Sciatic nerve (tissue), 2 donors: Measurements from ENCODE around the gene CFAP57. TPM values are rescaled to one million over a fixed set of nuclear protein-coding genes. Genes with fewer than 3 reads are reported as not detected.
A peak's percentile ranks its signal among the peaks of the same experiment; 100 is the strongest.

Experiments
- ATAC-seq: fragments of 200-7000 bp; cut with Tn5 transposase; one replicate; pipeline ENCODE4 v1.9.1; 2020; ENCODE audit warnings: mild to moderate bottlenecking, moderate library complexity
- DNase-seq: peaks from one replicate; pipeline ENCODE4 v3.0.0-alpha.2; 2020; ENCODE audit warnings: low spot score
- intact Hi-C: fragments of 100-400 bp; cut with DNase I; formaldehyde crosslinking; loops from one replicate; pipeline ENCODE4 v1.14.2; 2022
- total RNA-seq: library from RNA; stranded (reverse); fragmentation: NEBNext Ultra II Directional; extraction: Animal tissue kit (Norgen Biotek cat#: 25700); gene quantifications from one replicate; pipeline ENCODE4 v1.2.1, GENCODE V29; 2021
- donor health status: DM: no; HTN: no; CAD: no.
- donor health status: DM: no; HTN: no; CAD: no.

CFAP57 gene
- total RNA-seq, 1 donor from 2014 or later = 0.31 TPM

- ATAC-seq (no peak), DNase-seq (no peak)
- intact Hi-C loops = no loop called here
Observed at GRCh38 chr1:43217747-43218146, 45.6 kb downstream of the CFAP57 start.

GRCh38 chr1:43220905-43221778 lies 49.0 kb downstream of the CFAP57 start:
- intact Hi-C loops = no loop called here
- peak; percentile 59 for ATAC-seq

GRCh38 chr1:43221797-43222196 lies 49.7 kb downstream of the CFAP57 start:
- DNase-seq (no peak), ATAC-seq (no peak)
- intact Hi-C loops = no loop called here

More at GRCh38 chr1:43220905-43221778, 49.0 kb downstream of the CFAP57 start:
- DNase-seq = no peak

- DNase-seq (no peak), ATAC-seq (no peak)
- intact Hi-C loops = no loop called here
Observed at GRCh38 chr1:43222879-43223278, 50.7 kb downstream of the CFAP57 start.

- ATAC-seq = no peak
- intact Hi-C loops = loop anchor here (5.0 kb wide), 1 partner anchor 187 kb away; no protein-coding TSS in a partner anchor
Observed at GRCh38 chr1:43225168-43225567, 53.0 kb downstream of the CFAP57 start.

GRCh38 chr1:43227143-43227764 lies 55.1 kb downstream of the CFAP57 start:
- DNase-seq (peak; percentile 95), ATAC-seq (peak; percentile 84)
- intact Hi-C loops = loop anchor here (5.0 kb wide), 1 partner anchor 185 kb away; no protein-coding TSS in a partner anchor

More at GRCh38 chr1:43225168-43225567, 53.0 kb downstream of the CFAP57 start:
- DNase-seq = no peak

- intact Hi-C loops = loop anchor here (5.0 to 10.0 kb wide), 2 partner anchors 155 to 182 kb away; partner anchors contain the start of genes MED8 and SZT2
- ATAC-seq (peak; percentile 78), DNase-seq (no peak)
Observed at GRCh38 chr1:43229826-43230780, 58.0 kb downstream of the CFAP57 start.

- ATAC-seq (no peak), DNase-seq (no peak)
- intact Hi-C loops = loop anchor here (10.0 kb wide), 1 partner anchor 153 kb away; the partner anchor contains the start of genes MED8 and SZT2
Observed at GRCh38 chr1:43232074-43232473, 59.9 kb downstream of the CFAP57 start.

GRCh38 chr1:43232482-43232881 lies 60.4 kb downstream of the CFAP57 start:
- ATAC-seq = no peak

GRCh38 chr1:43233631-43234030 lies 61.5 kb downstream of the CFAP57 start:
- no peak for DNase-seq
- no peak for ATAC-seq
- intact Hi-C loops = loop anchor here (10.0 kb wide), 1 partner anchor 151 kb away; the partner anchor contains the start of genes MED8 and SZT2

More at GRCh38 chr1:43232482-43232881, 60.4 kb downstream of the CFAP57 start:
- intact Hi-C loops = loop anchor here (10.0 kb wide), 1 partner anchor 152 kb away; the partner anchor contains the start of genes MED8 and SZT2
- DNase-seq = no peak

- ATAC-seq (no peak), DNase-seq (no peak)
- intact Hi-C loops = loop anchor here (10.0 kb wide), 1 partner anchor 151 kb away; the partner anchor contains the start of genes MED8 and SZT2
Observed at GRCh38 chr1:43234267-43234666, 62.1 kb downstream of the CFAP57 start.

- ATAC-seq = no peak
- intact Hi-C loops = loop anchor here (10.0 kb wide), 1 partner anchor 150 kb away; the partner anchor contains the start of genes MED8 and SZT2
- no peak for DNase-seq
Observed at GRCh38 chr1:43235040-43235439, 62.9 kb downstream of the CFAP57 start.

- ATAC-seq = no peak
- intact Hi-C loops = loop anchor here (10.0 kb wide), 1 partner anchor 149 kb away; the partner anchor contains the start of genes MED8 and SZT2
Observed at GRCh38 chr1:43235451-43236121, 63.5 kb downstream of the CFAP57 start.

GRCh38 chr1:43237121-43237520 lies 65.0 kb downstream of the CFAP57 start:
- ATAC-seq (no peak), DNase-seq (no peak)
- intact Hi-C loops = loop anchor here (10.0 kb wide), 1 partner anchor 148 kb away; the partner anchor contains the start of genes MED8 and SZT2

More at GRCh38 chr1:43235451-43236121, 63.5 kb downstream of the CFAP57 start:
- DNase-seq = no peak

- intact Hi-C loops = loop anchor here (10.0 kb wide), 1 partner anchor 147 kb away; the partner anchor contains the start of genes MED8 and SZT2
- DNase-seq = peak; percentile 75
- ATAC-seq = peak; percentile 83
Observed at GRCh38 chr1:43238085-43238484, 66.0 kb downstream of the CFAP57 start.

GRCh38 chr1:43238991-43239469 lies 66.9 kb downstream of the CFAP57 start:
- intact Hi-C loops = loop anchor here (10.0 kb wide), 1 partner anchor 146 kb away; the partner anchor contains the start of genes MED8 and SZT2
- DNase-seq (no peak), ATAC-seq (no peak)

- ATAC-seq (no peak), DNase-seq (no peak)
- intact Hi-C loops = loop anchor here (10.0 kb wide), 1 partner anchor 145 kb away; the partner anchor contains the start of genes MED8 and SZT2
Observed at GRCh38 chr1:43239484-43239883, 67.4 kb downstream of the CFAP57 start.
